GM21526 (cell line): Measurements from ENCODE around the gene PHF24.
A peak's percentile ranks its signal among the peaks of the same experiment; 100 is the strongest.
"Not testable (repeated sequence)": the region's sequence is repeated elsewhere in the genome, so short reads cannot be mapped to it uniquely, and the experiment has no call there.

ENCODE experiments used
- ATAC-seq: cut with Tn5 transposase; IDR thresholded peaks from one replicate; pipeline ENCODE4 v1.9.1; 2021; ENCODE audit warnings: moderate library complexity; ENCODE audit not compliant: unreplicated experiment, low FRiP score

The PHF24 gene

DNA sequence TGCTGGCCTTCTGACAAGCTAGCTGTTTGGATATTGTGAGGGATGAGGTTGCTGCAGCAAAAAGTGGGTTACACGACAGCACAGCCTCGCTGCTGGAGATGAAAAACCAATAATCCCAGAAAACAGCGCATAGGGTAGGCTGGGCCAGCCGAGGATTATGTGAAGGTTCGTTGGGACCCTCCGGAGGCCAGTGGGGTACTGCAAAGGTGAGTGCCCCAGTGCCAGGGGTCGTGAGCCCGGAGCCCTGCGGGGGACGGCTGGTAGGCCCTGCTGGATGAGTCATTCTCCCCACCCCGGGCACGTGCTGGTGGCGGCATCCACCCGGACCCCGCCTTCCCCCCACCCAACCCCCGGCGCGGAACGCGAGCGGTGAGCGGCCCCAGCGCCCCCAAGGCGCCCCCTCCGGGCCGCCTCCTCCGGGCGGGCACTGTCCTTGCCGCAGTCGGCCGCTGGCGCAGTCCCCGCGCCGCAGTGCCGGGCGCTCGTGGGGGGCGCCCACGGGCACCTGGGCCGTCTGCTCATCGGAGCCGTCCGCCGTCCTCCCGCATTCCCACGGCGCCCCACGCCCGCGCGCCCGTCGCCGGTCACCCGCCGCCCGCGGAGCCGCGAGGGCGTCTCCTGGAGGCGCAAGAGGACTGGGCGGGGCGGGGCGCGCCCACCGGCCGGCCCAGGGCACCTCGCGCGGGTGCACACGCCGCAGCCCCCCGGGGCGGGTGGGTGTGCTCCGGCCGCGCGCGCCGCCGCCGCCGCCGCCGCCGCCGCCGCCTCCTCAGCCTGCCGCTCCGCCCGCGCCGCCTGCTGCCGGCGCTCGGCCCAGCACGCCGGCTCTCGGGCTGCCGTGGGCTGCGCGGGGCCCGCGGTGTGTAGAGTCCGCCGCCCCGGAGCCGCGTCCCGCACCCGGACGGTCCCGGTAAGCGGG lies at the start of gene PHF24:
TSS of gene PHF24 (plus strand) at position 794 of the 919 bp plus-strand sequence. CDS start 13,014 bp downstream, outside the sequence.
- no peak for ATAC-seq

DNA sequence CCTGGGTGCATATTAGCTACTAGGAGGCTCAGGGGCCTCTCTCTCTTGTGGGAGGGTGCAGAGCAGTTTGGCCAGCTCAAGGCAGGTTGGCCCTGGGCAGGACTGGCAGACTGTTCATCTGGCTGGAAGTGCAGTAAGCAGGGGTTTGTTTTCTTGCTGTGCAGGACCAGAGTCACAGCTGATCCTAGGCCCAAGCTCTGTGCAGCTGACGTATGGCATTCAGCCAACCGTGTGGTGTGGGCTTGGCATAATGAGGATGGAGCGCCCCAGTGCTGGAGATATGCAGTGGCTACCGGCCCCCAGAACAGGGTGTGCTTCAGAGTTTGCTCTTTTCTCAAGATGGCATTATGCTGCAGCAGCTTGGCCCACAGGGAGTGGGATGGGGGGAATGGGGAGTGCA lies 31.0 kb upstream of the PHF24 start:
- ATAC-seq: no peak

DNA sequence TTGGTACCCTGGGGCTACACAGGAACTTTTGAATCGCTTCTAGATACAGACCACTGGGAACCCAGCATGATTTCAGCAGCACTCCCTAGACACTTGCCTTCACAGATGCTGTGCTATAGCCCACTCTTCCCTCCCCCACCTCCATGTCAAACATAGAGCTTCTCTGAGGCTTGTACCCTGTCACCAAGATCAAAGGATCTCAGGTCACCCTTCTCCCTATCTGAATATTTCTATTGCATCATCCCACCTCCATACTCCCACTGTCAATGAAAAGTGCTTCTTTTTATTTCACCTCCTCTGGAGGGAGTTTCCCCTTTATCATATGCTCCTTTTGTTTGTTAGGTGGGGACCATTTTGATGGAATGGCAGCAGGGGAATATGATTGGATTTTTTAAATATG lies 29.2 kb upstream of the PHF24 start:
- ATAC-seq: no peak

DNA sequence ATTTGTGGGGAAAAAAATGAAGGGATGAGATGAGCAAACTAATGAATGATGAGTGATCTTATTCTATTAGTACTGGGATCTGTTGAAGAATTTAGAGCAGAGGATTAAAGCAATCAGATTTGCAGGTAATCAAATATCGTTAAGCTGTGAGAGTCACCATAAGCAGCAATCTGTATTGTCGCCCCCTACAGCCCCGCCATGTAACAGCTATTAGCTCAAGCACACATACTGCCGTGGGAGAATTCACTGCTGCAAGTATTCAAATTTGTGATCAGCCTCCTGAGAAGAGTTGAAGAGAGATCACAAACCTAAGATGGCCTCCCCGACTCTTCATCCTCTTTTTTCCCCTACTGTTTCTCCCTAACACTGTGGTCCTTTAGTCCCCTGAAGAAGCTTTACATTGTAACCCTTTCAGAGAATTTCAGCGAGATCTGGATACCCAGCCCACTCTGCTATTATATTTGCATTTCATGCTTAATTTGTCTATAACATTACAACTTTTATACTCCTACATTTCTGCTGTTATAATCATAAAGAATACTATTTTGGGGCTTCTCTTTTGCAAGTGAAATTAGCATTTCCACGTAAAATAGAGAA lies 28.5 kb upstream of the PHF24 start:
- no peak for ATAC-seq

DNA sequence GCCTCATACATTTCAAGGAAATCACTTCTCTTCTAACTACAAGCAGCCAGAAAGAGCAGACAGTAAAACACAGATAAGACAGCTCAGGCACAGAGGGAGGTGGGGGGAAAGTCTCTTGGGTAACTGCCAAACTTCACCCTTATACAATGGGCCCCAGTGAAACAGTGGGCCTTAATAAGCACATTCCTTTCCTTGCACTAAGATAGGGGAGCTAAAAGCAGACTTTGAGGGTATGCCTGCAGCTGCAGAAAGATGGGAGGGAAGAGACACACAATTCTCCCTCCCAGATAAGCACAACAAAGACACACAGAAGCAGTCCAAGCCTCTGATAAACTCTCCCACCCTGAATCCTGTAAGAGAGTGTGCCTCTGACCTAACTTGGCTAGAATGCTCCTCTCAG lies 18.1 kb upstream of the PHF24 start:
- ATAC-seq: not testable (repeated sequence)

DNA sequence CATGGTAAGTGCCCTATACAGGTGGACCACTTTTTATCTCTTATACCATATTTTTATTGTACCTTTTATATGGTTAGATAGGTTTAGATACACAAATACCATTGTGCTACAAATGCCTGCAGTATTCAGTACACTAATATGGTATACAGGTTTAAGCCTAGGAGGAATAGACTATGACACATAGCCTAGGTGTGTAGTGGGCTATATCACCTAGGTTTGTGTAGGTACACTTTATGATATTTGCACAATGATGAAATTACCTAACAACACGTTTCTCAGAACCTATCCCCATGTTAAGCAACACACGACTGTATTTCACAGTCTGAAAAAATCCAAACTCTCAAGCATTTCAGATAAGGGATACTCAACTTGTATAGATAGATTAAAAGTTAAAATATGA lies 9.6 kb upstream of the PHF24 start:
- no peak for ATAC-seq

DNA sequence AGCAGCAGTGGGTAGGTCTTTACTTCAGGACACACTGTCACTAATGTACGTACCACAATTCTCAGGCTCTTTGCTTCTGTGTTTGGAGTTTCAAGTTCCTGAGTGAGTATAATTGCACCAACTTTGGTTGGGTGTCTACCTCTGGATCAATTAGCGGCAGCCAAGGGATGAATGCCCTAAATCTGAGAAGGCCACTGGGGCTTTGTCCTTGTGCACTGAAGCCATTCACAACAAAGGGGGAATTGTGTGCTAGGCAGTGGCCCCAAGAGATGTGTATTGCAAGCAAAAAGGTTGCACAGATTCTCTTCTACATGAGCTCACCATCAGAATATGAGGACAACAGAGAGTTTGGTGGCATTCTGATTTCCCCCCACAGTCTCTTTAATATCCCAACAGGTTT lies 3.9 kb upstream of the PHF24 start:
- no peak for ATAC-seq

DNA sequence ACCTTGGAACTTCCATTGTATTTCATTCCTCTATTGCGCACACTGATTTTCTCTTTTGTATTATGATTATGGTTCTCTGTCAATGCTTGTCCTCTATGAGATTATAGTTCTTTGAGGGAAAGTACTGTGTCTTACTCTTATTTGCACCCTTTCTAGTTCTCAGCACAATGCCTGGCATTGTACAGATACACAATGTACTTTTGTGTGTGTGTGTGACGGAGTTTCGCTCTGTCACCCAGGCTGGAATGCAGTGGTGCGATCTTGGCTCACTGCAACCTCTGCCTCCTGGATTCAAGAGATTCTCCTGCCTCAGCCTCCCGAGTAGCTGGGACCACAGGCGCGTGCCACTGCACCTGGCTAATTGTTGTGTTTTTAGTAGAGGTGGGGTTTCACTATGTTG lies 2.0 kb upstream of the PHF24 start:
- not testable (repeated sequence) for ATAC-seq

DNA sequence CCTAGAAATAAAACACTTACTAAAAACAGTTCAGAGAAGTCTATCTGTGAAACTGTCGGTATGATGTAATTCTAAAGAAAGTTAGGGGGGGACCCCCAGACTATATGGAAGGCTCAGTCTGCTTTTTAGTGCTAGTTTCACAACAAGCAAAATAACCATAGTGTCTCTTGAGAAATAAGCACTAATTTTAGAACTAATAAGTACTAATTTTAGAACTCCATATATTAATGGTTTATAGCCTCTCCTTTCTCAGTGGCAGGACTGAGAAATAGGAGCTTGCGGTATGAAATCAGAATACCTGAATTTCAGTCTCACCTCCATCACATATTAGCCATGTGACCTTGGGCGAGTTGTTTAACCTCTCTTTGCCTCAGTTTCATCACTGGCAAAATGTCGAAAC lies 1.4 kb upstream of the PHF24 start:
- peak; percentile 50 for ATAC-seq

DNA sequence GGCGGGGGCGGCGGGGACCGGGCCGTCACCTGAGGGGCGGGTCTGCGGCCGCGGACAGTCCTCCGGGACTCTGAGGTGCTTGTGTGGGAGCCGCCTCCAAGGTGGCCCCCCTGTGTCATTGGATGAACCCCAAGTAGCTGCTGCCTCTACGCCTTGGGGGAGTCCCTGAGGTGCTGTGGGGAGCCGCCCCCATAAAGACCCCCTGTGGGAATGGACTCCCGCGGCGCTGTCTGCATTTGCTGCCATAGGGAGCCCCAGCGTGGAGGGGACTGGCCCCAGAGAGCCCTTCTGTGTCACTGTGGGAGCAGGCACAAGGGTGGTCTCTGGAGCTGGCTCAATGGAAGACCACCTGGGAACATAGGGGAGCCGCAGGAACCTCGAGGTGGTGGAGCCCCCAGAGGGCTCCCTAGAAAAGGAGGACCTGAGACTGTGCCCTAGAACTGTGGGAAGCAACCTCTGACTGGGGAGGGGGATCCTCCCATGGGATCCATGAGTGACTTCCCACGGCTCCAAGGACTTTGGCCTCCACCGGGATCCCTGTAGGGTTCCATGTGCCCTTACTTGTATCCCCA lies 412 bp downstream of the PHF24 start:
- no peak for ATAC-seq

DNA sequence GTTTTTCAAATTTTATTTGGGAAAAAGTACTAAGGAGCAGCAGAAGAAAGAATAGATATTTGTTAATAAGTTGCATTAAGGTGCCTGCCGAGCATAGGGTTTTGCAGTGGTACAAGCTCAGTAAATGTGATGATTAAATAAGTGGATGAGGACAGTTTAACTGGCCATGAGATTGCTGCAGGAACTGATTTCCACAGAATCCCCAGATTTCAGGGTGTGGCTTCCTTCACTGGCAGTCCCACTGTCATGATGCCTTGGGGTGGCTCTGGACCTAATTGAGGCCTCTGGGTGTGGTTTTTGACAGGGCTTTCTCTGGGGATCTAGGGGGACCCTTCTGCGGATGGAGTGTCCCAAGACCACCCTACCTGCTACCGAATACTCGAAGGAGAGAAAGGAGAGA lies 1.4 kb downstream of the PHF24 start:
- no peak for ATAC-seq

DNA sequence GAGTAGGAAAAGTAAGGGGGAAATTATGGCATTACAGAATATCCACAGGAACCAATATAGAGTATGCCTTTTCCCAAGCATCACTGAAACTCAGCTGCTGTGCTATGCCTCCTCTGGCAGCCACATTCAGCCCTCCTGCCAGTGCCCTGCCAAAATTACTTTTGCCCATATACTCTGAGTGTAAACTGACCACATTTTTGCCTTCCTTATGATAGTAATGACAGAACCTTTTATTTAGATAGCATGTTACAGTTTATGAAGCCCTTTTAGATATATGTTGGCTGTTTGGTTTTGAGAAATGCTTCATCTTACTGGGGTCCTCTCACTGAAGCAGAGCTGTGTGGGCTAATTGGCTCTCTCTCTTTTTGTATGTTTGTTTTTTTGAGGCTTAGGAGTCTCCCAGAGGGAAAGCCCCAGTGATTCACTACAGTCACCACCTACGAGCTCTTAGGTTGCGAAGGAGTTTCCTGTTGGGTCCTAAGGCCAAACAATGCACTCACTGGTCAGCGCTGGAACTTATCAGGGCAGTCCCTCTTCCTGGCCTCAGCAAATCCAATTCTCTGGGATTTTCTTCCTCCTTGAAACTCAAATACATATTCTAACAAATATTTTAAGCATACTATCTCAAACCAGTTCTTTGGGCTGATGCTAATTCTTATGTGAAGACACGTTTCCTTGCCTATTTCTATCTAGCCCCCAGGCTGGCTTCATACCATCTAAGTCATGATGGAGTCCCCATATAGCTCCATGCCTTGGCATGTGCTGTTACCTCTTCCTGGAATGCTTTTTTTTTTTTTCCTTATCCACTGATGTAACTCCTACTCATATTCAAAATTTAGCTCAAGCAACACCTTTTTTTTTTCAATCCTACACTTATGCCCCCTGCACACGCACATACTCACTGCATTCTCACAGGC lies 3.7 kb downstream of the PHF24 start:
- ATAC-seq: no peak

DNA sequence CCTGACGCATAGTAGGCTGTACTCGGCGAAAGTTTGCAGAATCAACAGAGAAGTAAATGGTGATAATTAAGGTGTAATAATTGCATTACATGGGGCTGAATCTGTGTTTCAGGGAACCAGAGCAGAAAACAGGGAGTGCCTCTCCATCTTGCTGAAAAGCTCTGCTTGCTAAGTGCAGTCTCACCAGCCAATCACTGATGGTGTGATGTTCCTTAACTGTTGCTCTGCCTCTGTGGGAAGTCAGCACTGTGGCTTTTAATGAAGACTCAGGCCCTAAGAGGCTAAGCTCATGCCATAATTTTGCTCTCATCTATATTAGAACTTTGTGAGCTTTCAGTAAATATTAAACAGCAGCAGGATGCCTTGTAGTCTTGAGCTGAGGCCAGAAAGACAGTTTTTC lies 4.5 kb downstream of the PHF24 start:
- no peak for ATAC-seq

DNA sequence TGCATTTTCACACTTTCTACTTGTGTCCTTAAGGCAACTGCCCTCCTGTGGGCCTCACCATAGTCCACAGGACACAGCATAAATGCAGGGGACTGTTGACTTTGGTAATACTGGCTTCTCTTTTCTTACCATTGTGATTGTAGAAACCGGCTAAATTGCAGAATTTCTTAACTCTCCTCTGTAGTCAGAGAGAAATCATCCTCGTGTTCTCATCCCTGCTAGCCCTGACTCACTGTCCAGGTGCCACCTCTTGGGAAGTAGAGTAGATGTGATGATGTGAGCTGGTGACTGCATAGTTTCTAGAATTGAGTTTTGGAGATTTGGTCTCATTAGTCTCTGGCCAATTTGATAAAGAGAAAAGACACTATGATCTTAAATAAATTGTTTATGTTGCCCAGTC lies 5.5 kb downstream of the PHF24 start:
- ATAC-seq: no peak

DNA sequence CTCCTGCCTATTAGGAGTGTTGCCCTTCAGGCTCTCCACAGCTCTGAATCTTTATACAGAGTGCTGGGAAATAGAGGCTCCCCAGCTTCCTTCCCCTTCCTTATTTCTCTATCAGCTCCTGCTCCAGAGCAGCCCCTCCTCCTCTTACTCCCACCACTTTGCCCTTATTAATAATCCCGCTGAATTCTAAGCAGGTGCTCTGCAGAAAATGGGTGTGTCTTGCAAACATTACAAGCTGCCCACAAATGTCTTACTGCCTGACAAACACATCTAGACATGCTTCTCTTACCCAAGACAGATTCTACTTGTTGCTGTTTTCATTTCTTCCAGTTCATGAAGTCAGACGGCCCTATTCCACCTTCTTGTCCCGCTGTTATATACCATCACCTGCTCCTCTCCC lies 6.4 kb downstream of the PHF24 start:
- no peak for ATAC-seq

DNA sequence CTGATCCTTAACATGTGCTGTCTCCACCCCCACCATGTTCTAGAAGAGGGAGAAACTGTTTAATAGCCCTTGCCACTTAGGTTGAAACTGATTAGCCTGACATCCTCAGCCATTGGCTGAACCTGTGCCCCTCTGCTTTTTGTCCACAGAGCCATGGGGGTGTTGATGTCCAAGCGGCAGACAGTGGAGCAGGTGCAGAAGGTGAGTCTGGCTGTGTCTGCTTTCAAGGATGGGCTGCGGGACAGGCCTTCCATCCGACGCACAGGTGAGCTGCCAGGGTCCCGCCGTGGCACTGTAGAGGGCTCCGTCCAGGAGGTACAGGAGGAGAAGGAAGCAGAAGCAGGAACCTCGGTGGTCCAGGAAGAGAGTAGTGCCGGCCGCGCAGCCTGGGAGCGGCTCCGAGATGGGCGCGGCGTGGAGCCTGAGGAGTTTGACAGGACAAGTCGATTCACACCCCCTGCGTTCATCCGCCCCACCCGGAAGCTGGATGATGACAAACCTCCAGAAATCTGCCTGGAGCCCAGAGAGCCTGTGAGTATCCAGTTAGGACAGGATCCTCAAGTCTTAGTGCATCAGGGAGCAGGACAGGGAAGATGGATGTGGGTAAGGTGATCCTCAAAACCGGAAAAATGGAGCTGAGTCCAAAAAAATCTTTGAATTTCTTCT lies 13.2 kb downstream of the PHF24 start:
- no peak for ATAC-seq

DNA sequence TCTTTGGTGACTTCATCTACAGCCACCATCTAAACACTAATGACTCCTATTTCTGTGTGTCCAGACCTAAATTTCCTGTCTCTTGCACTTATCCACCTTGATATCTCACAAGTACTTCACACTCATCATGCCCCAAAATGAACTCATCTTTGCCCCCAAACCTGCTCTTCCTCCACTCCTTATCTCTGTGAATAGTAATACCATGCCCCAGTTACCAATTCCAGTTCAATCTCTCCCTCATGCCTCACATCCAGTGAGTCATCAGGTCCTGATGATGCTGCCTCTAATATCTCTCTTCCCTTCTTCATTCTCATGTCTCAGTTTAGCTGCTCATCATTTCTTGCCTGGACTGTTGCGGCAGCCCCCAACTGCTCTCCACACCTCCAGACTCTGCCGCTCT lies 16.6 kb downstream of the PHF24 start:
- no peak for ATAC-seq

DNA sequence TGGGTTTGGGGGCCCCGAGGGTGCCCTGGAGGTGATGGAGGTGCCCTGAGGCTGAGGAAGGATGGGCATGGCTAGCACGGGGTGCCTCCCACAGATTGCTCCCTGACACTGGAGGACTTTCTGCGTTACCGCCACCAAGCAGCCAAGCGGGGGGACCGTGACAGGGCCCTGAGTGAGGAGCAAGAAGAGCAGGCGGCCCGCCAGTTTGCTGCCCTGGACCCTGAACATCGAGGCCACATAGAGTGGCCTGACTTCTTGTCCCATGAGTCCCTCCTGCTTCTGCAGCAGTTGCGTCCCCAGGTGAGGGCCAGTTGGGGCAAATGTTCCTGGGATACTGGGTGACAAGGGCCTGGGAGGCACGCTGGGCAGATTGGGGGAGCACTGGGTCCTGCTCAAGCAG lies 18.4 kb downstream of the PHF24 start:
- ATAC-seq: no peak

DNA sequence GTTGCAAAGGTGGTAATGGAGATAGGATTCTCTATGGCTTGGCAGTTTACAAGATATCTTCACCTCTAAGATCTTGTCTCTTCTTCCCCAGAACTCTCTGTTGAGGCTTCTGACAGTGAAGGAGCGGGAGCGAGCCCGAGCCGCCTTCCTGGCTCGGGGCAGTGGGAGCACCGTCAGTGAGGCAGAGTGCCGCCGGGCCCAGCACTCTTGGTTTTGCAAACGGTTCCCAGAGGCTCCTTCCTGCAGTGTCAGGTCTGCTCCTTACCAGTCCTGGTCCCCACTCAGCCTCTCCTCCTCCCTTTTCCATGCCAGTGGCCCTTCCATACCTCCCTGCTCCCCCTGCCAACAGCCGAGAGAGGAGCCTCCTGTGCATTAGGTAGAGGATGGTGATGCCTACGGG lies 18.9 kb downstream of the PHF24 start:
- no peak for ATAC-seq

DNA sequence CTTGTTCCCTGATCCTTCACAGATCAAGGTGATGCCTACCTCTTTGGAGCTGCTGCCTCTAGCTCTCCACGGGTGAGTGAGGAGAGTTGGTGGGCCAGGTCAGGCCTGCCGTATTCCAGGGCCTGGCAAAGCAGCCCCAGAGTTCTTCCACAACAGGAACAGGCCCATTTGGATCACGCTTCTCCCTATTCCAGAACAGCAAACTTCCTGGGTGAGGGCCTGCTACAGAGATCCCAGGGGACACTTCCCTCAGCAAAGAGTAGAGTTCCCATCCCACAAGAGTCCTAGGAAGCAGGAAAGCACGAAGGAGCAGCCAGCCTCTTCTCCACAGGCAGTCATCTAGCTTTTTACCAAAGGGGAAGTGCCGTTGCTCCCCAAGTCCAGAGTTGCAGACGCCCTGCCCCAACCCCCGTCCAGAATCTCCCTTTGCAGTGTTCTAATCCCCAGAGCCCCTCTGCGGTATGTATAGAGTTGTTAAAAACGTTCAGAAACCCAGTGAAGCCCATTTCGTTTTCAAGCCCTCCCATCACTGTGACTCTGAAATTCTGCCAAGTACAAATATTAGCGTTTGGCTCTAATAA lies 22.2 kb downstream of the PHF24 start:
- ATAC-seq: no peak
